HK-2 (cell line): ENCODE results near the gene CUL3.

Experiments used
- DNase-seq: peaks from one replicate; pipeline ENCODE4 v3.0.0-alpha.2; 2018; ENCODE audit not compliant: unreplicated experiment

The CUL3 gene

DNA sequence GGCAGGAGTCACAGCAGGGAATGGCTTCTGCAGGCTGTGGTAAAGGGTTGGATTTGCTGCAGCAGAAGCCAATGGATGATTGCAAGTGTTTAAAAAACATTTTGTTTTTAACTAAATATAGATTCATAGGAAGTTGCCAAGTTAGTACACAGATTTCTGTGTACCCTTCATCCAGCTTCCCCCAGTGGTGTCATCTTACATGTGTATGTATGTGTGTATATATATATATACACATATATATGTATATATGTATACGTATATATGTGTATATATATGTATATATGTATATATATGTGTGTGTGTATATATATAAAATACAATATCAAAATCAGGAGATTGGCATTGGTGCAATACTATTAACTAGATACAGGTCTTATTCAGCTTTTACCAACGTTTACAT lies 164.1 kb downstream of the CUL3 start:
- no peak for DNase-seq
